DMS114 treated with DMSO at 0.1 percent for 48 hours (cell line): Measurements from ENCODE around the gene CERS4.
"Not testable (repeated sequence)": the region's sequence is repeated elsewhere in the genome, so short reads cannot be mapped to it uniquely, and the experiment has no call there.

ENCODE experiments used
- DNase-seq: peaks from one replicate; lab custom pipeline; 2025; ENCODE audit not compliant: unreplicated experiment; lab: John Stamatoyannopoulos, UW

CERS4 gene

GRCh38 chr19:8208922-8209461, at the start of gene CERS4:
TSS of gene CERS4 (plus strand) at chr19:8209370. CDS start at chr19:8251077, 41,707 bp downstream.
- DNase-seq: peak; percentile 7

- DNase-seq: no peak
Observed at GRCh38 chr19:8161135-8161646, 48.0 kb upstream of the CERS4 start.

GRCh38 chr19:8163759-8164158, 45.4 kb upstream of the CERS4 start:
- DNase-seq: no peak

- DNase-seq: no peak
Observed at GRCh38 chr19:8167985-8168384, 41.2 kb upstream of the CERS4 start.

- DNase-seq: no peak
Observed at GRCh38 chr19:8168537-8168936, 40.6 kb upstream of the CERS4 start.

- no peak for DNase-seq
Observed at GRCh38 chr19:8174706-8175105, 34.5 kb upstream of the CERS4 start.

- no peak for DNase-seq
Observed at GRCh38 chr19:8180018-8180417, 29.2 kb upstream of the CERS4 start.

GRCh38 chr19:8184274-8184673, 24.9 kb upstream of the CERS4 start:
- no peak for DNase-seq

- no peak for DNase-seq
Observed at GRCh38 chr19:8185343-8186068, 23.7 kb upstream of the CERS4 start.

GRCh38 chr19:8192221-8192820, 16.8 kb upstream of the CERS4 start:
- no peak for DNase-seq

- DNase-seq: no peak
Observed at GRCh38 chr19:8194528-8195267, 14.5 kb upstream of the CERS4 start.

GRCh38 chr19:8196271-8196927, 12.8 kb upstream of the CERS4 start:
- no peak for DNase-seq

GRCh38 chr19:8203288-8204120, 5.7 kb upstream of the CERS4 start:
- DNase-seq: not testable (repeated sequence)

- no peak for DNase-seq
Observed at GRCh38 chr19:8204961-8205360, 4.2 kb upstream of the CERS4 start.

- no peak for DNase-seq
Observed at GRCh38 chr19:8206147-8207087, 2.8 kb upstream of the CERS4 start.

- DNase-seq: not testable (repeated sequence)
Observed at GRCh38 chr19:8207326-8207725, 1.8 kb upstream of the CERS4 start.

- no peak for DNase-seq
Observed at GRCh38 chr19:8208119-8208921, 850 bp upstream of the CERS4 start.
